SU-DHL-6 (cell line): ENCODE data around the gene CAPN12.

Source experiments
- CTCF ChIP-seq: fragments of 200-600 bp; sonication (generic); IDR thresholded peaks from one replicate; pipeline ENCODE4 v1.5.1; 2017; ENCODE audit warnings: antibody characterized with exemption, mild to moderate bottlenecking, low read length, moderate library complexity; ENCODE audit not compliant: insufficient read depth, poor library complexity, severe bottlenecking
- EZH2phosphoT487 ChIP-seq: fragments of 200-600 bp; sonication (generic), shearing (Covaris generic); conservative IDR thresholded peaks from 2 replicates; pipeline ENCODE4 v1.6.1; 2018; ENCODE audit warnings: mild to moderate bottlenecking, antibody characterized with exemption, low read length, moderate library complexity, mixed read lengths

- no peak for TF ChIP-seq CTCF
- no peak for TF ChIP-seq EZH2phosphoT487
Measured at GRCh38 chr19:38696729-38697055, 47.6 kb downstream of the CAPN12 start.
